Mesothelial cell of epicardium (in vitro differentiated cells): ENCODE measurements around the gene CDK7. TPM values are rescaled to one million over a fixed set of nuclear protein-coding genes. Genes with fewer than 3 reads are reported as not detected.

ENCODE experiments used
- DNase-seq, 2 experiments: peaks; one replicate each; pipeline ENCODE4 v3.0.0; 2021; ENCODE audit warnings: low spot score in 2 of 2; ENCODE audit not compliant: unreplicated experiment in 2 of 2
- H3K27ac Mint-ChIP-seq: 2 replicates; pipeline ENCODE4 v1.8.0; 2021; ENCODE audit warnings: mixed read lengths
- H3K27me3 Mint-ChIP-seq: 2 replicates; pipeline ENCODE4 v1.8.0; 2021; ENCODE audit warnings: low read depth, mixed read lengths
- H3K36me3 Mint-ChIP-seq: 2 replicates; pipeline ENCODE4 v1.8.0; 2021; ENCODE audit warnings: mixed read lengths
- H3K4me1 Mint-ChIP-seq: 2 replicates; pipeline ENCODE4 v1.8.0; 2021; ENCODE audit warnings: mixed read lengths
- H3K4me3 Mint-ChIP-seq: 2 replicates; pipeline ENCODE4 v1.8.0; 2021; ENCODE audit warnings: mild to moderate bottlenecking, moderate library complexity, mixed read lengths
- H3K9me3 Mint-ChIP-seq: 2 replicates; pipeline ENCODE4 v1.8.0; 2021; ENCODE audit warnings: mixed read lengths
- total RNA-seq: library from RNA; stranded (reverse); gene quantifications from 3 replicates; pipeline ENCODE4 v1.2.1, GENCODE V29; 2021
- TF ChIP-seq, protein P1 (sequence below): fragments of 200-600 bp; sonication (generic); IDR thresholded peaks from one replicate; pipeline ENCODE4 v1.5.0; 2021; ENCODE audit warnings: antibody characterized with exemption; ENCODE audit not compliant: unreplicated experiment

The CDK7 gene
- total RNA-seq, 1 donor from 2014 or later: 25.1 TPM

DNA sequence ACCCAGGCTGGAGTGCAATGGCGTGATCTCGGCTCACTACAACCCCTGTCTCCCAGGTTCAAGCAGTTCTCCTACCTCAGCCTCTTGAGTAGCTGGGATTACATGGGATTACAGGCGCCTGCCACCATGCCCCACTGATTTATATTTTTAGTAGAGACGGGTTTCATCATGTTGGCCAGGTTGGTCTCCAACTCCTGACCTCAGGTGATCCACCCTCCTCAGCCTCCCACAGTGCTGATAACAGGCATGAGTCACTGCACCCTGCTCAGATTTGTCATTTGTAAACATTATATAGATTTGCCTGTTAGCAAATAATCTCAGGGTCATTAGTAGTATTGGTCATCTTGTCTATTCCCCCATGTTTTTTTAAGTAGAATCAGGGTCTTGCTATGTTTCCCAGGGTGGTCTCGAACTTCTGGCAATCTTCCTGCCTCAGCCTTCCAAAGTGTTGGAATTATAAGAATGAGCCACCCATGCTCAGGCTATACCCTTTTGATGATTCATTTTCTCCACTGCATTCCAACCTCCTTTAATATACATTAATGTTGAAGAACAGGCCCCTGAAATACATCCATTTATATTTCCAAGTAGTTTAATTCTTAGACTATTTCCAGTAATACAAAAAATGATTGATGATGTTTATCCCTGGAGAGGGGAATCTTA is 28.0 kb upstream of the CDK7 start:
- H3K27me3 Mint-ChIP-seq: no peaks in the 10 kb centered on the region
- H3K4me1 Mint-ChIP-seq: peaks cover 1% of the 10 kb centered on the region
- H3K36me3 Mint-ChIP-seq: peaks cover 2% of the 10 kb centered on the region
- no peak overlapping the region for H3K27ac Mint-ChIP-seq
- DNase-seq: no peak
- no peak overlapping the region for H3K4me3 Mint-ChIP-seq
- H3K9me3 Mint-ChIP-seq: no peaks in the 10 kb centered on the region
- TF ChIP-seq, protein P1, sequence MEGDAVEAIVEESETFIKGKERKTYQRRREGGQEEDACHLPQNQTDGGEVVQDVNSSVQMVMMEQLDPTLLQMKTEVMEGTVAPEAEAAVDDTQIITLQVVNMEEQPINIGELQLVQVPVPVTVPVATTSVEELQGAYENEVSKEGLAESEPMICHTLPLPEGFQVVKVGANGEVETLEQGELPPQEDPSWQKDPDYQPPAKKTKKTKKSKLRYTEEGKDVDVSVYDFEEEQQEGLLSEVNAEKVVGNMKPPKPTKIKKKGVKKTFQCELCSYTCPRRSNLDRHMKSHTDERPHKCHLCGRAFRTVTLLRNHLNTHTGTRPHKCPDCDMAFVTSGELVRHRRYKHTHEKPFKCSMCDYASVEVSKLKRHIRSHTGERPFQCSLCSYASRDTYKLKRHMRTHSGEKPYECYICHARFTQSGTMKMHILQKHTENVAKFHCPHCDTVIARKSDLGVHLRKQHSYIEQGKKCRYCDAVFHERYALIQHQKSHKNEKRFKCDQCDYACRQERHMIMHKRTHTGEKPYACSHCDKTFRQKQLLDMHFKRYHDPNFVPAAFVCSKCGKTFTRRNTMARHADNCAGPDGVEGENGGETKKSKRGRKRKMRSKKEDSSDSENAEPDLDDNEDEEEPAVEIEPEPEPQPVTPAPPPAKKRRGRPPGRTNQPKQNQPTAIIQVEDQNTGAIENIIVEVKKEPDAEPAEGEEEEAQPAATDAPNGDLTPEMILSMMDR: no peak

DNA sequence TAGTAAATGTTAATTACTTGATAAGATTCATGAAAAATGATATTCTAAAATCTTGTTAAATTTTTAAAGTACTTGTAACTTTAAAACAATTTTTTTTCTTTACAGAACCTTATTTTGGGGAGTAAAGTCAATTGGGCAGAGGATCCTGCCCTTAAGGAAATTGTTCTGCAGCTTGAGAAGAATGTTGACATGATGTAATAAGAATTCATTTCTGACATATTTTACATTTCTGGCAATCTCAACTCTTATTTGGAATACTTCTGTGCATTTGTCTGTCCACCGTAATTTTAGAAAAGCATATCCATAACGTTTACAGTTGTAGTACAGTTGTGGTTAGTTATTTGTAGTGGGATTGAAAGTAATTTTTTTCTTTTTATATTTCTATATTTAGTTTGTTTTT is 25.1 kb upstream of the CDK7 start:
- peaks cover 2% of the 10 kb centered on the region for H3K36me3 Mint-ChIP-seq
- DNase-seq: no peak
- no peak overlapping the region for H3K4me3 Mint-ChIP-seq

DNA sequence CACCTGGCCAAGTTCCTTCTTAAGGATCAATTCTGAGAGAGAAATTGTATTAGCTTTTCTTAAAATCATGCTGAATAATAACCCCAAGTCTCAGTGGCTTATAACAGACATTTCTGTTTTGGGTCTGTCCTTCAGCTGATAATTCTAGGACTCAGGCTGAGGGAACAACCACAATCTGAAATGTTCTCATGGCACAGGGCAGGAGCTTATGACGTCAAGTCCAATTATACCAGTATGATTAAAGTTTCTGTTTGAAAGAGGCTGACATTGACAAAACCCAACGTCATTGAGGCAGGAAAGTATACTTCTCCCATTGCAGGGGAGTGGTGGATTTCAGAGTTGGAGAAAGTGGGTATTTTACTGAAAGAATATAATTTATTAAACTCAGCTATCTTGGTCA is 23.5 kb upstream of the CDK7 start:
- H3K4me1 Mint-ChIP-seq: peaks cover 1% of the 10 kb centered on the region
- H3K27ac Mint-ChIP-seq: no peak overlapping the region
- H3K27me3 Mint-ChIP-seq: no peaks in the 10 kb centered on the region
- peaks cover 6% of the 10 kb centered on the region for H3K36me3 Mint-ChIP-seq
- TF ChIP-seq, protein P1: no peak
- no peaks in the 10 kb centered on the region for H3K9me3 Mint-ChIP-seq
- no peak overlapping the region for H3K4me3 Mint-ChIP-seq
- DNase-seq: no peak

More for the DNA sequence above, 25.1 kb upstream of the CDK7 start:
- Mint-ChIP-seq H3K27me3 (no peaks in the 10 kb centered on the region), H3K27ac (no peak overlapping the region), H3K9me3 (no peaks in the 10 kb centered on the region), H3K4me1 (peaks cover 1% of the 10 kb centered on the region)
- TF ChIP-seq, protein P1: no peak

DNA sequence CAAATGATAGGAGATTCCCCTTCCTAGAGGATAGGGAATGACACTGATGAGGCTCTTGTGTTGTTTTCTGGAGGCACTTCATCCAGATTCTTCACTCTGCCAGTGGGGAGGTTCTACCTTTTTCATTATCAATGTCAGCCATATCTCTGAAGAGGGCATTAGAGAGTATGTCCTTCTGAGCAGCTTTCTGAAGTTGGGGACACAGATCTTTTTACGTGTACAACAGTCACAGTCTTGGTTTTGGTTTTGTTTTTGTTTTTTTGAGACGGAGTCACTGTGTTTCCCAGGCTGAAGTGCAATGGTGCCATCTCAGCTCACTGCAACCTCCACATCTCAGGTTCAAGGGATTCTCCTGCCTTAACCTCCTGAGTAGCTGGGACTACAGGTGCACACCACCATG is 22.7 kb upstream of the CDK7 start:
- TF ChIP-seq, protein P1: no peak
- no peak for DNase-seq
- H3K36me3 Mint-ChIP-seq: peaks cover 6% of the 10 kb centered on the region
- H3K27ac Mint-ChIP-seq: no peak overlapping the region
- no peaks in the 10 kb centered on the region for H3K9me3 Mint-ChIP-seq
- H3K4me1 Mint-ChIP-seq: peaks cover 1% of the 10 kb centered on the region
- no peaks in the 10 kb centered on the region for H3K27me3 Mint-ChIP-seq
- no peak overlapping the region for H3K4me3 Mint-ChIP-seq

DNA sequence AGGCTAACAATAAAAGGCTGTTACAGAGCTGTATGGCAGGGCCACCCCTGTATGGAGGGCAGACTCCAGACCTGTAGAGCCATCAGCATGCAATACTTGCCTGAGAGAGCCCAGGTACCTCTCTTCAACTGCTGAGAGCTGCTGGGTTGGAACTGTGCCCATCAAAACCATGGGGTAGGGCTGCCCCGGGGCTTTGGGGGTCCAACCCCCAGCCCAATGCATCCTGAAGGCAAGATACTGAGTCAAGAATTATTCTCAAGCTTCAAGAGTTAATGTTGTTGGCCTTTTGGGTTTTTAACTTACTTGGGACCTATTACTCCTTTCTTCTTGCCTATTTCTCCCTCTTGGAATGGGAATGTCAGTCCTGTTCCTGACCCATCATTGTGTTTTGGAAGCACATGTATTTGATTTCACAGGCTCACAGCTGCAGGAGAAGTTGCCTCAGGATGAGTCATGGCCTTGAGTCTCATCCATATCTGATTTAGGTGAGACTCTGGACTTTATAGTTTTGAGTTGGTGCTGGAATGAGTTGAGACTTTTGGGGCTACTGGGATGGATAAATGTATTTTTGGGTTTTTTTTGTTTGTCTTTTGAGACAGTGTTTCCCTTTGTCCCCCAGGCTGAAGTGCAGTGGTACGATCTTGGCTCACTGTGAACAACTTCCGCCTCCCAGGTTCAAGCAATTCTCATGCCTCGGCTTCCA is 21.0 kb upstream of the CDK7 start:
- no peaks in the 10 kb centered on the region for H3K27me3 Mint-ChIP-seq
- TF ChIP-seq, protein P1: no peak
- H3K9me3 Mint-ChIP-seq: no peaks in the 10 kb centered on the region
- no peak for DNase-seq
- peaks cover 4% of the 10 kb centered on the region for H3K4me1 Mint-ChIP-seq
- no peak overlapping the region for H3K27ac Mint-ChIP-seq
- H3K4me3 Mint-ChIP-seq: no peak overlapping the region
- H3K36me3 Mint-ChIP-seq: peaks cover 6% of the 10 kb centered on the region
